Activated gamma-delta T cell (primary cell): ENCODE measurements around the gene ACTRT3.
"Not testable (repeated sequence)": the region's sequence is repeated elsewhere in the genome, so short reads cannot be mapped to it uniquely, and the experiment has no call there.

ENCODE experiments used
- DNase-seq: peaks from one replicate; lab custom pipeline; 2025; lab: John Stamatoyannopoulos, UW

Gene ACTRT3

DNA sequence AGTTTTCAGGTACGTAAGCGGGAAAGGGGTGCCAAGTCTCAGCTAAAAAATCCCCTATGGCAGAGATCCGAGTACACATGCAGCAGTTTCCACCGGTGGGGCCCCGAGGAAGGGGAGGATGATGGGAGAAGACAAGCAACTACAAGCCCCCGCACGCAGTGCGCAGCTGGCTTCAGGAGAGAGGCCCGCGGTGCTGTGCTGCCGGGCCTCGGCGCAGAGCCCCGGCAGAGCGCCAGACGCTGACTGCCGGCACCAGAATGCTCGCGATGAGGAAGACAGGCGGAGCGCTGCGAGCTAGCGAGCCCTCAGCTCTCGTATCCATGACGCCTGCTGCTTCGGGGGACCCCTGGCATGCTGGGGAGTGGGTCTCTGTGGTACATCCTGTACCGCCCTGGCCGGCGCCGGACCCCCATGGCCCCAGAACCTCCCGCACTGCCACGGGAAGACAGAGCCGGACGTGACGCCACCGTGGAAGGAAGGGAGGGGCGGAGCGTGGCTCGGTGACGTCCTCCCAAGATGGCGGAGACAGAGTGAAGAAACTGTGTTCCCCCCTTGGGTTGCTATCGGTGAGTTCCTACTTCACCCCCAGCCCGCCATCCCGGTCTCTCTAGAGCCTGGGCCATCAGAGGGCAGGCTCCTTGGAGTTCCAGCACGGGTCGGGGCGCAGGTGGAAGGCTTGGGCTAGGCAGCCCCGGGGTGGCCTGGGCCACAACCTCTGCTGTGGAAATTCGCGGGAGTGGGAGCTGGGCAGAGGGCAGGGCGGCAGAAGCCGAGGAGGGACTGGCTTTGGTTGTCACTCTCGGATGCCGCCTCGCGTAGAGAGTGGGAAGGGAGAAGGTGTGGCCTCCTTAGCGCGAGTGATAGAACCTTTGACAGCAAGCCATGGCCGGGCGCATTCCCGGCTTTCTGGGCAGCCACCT, 3.8 kb upstream of the ACTRT3 start, which contains the start of gene MYNN:
MYNN (plus strand) TSS at position 500 of the 920 bp plus-strand sequence. CDS start 900 bp downstream, outside the sequence.
- DNase-seq = peak; percentile 79

DNA sequence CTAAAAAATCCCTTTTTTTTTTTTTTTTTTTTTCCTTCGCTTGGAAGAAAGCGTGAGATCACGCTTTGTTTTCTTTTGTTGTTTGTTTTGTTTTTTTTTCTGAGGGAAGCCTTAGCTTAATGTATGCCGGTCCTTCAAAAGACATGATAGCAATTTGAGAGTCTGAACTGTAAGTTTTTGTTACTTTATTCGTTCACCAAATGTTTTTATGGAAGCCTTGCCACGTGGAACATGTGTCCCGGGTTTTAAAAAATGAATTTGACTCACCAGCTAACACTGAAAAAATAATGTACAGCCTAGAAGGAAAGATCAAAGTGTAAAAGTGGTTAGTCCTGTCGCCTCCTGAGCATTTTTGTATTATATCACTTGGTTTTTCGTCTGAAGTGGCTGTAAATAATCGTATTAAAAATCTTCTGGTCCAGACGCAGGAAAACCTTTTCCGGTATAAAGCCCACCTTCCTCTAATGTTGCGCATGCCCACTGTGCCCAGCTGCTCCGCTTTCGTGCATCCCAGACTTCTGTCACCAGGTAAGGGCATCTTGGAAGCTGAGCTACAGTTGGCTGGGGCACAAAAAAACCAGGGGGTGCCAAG, 3.0 kb upstream of the ACTRT3 start:
- no peak for DNase-seq

DNA sequence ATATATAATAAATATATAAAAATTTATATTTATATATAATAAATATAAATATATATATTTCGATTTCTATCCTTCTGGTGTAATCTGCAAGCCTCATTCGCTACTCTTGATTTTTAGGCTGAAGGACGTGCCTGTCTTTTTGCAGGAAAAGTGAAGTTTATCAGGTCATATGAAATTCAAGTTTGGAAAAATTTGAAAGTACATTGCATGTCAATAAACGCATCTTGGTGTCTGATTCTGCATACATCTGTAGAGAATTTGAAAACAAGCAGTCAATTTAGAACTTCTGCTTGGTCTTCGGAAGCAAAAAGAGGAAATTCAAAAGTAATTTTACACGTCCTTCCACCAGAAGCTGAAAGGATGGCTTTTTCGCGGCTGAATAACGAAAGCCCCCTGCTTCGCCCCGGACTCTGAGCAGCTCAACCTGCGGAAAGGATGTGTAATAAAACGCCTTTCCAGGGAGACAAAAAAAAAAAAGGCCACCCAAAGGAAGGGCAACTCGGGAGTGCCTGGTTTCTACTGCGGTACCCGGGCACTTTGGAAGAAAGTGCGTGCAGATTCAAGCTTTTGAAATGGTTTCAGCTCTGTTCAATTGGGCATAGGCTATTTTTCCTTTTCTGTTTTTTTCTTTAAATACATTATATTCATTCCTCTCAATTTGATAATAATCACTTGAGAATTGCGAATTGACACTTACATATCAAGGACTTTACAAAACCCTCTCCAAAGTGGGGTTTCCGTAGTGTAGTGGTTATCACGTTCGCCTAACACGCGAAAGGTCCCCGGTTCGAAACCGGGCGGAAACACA, 2.3 kb upstream of the ACTRT3 start:
- DNase-seq = no peak

DNA sequence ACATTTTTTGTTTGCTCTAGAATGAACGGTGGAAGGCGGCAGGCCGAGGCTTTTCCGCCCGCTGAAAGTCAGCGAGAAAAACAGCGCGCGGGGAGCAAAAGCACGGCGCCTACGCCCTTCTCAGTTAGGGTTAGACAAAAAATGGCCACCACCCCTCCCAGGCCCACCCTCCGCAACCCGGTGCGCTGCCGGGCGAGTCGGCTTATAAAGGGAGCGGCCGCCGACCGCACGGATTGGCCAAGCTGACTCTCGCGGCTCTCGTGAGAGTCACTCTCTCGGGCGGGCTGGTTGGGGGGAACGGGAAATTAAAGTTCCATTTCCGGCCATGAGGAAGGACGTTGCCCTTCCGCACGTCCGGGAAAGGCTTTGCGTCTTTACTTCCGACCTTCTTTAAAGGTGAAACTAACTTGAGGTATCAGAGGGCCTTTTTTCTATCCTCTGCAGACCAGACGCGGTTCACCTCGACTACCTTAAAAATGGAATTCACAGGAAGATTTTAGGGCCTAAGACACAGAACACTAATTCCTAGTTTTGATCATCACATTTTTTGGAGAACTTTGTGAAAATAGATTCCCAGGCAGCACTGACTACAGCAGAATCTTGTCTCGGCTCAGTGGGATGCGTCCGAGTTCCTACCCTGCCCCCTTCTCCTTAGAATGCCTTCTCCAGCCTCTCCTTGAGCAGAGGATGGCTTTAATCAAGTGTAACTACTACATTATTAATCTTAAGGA, 4.3 kb downstream of the ACTRT3 start, which contains the start of gene TERC:
TERC (minus strand) TSS at position 179 of the 731 bp plus-strand sequence.
- DNase-seq = peak; percentile 81

DNA sequence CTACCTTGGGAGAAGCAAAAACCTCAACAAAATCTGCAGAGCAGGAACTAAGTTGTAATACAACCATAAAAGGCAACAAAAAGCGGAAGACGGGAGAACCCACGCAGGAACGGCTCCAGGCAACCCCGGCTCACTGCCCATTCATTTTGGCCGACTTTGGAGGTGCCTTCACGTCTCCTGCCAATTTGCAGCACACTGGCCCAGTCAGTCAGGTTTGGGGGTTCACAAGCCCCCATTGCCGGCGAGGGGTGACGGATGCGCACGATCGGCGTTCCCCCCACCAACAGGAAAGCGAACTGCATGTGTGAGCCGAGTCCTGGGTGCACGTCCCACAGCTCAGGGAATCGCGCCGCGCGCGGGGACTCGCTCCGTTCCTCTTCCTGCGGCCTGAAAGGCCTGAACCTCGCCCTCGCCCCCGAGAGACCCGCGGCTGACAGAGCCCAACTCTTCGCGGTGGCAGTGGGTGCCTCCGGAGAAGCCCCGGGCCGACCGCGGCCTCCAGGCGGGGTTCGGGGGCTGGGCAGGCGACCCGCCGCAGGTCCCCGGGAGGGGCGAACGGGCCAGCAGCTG, 5.0 kb downstream of the ACTRT3 start:
- peak; percentile 54 for DNase-seq

DNA sequence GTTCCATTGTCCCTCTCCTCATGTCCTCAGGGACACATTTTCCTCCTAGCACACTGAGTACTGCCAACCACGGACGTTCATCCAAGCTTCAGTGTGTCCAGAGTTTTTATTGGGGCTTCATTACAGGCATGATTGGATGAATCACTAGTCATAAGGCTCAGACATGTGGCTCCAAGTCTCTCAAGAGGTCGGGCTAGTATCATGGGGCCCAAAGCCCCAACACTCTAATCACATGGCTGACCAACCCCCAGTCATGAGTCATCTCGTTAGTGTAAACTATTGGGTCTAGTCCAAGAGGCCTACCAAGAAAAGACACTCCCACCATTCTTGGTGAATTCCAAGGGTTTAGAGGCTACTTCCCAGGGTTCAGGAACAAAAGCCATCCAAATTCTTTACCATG, 8.9 kb downstream of the ACTRT3 start:
- no peak for DNase-seq

DNA sequence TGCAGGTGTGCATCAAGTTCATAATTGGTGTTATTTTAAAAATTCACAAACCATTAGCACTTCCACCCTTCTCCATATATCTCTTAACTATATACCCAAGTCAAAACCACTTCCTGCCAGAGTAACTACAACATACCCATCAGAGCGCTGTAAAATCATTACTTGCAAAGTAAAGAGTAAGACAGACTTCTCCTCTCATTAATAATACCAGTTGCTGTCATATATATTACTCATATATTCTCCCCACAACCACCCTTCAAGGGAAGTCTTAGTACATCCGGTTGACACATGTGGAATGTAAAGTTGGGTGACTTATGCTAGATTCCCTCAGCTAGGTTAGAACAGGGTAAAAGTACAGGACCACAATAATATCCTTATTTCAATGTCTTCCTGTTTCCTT, 10.1 kb downstream of the ACTRT3 start:
- DNase-seq = no peak

DNA sequence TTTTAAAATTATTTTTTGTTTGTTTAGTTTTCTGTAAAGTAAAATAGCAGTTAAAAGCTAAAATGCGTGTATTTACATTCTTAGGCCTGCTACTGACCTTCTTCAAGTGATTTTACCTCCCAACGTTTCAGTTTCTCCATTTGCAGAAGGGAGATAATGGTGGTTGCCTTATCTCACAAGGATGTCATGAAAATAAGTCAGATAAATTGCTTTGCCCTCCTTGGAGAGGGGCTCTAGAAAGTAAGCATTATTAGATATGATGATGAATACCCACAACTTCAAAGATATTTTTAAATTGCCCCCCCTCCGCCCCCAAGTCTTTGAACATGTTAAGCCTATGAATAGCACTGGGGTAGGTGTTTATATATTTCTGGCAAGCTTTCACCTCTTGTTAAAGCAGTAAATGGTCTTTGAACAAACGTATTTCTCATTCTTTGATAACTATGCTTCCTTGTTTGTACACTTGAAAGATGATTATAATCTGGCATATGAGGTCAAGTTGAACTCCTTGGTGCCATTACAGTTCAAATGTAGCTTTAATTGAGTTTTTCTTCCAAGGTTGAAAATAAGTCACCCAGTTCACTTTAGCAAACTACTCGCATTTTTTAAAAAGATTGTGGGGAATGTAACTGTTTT, 10.9 kb downstream of the ACTRT3 start:
- no peak for DNase-seq

DNA sequence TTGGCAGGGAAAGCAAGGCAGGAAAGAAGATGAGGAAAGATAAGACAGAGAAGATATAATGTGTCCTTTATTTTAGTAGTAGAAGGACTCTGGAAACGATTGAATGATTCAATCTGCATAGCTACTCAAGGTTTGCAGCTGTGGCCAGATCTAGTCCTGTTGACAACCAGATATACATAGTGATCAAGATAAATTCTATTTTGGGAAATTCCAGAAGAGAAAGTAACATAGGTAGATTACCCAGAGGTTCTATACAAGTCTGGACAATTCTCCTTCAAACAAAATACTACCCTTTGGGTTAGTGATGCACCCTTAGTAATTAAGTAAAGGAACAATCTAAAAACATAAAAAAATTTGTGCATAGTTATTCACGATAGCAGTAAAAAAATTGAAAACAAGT, 13.9 kb downstream of the ACTRT3 start:
- DNase-seq = no peak

DNA sequence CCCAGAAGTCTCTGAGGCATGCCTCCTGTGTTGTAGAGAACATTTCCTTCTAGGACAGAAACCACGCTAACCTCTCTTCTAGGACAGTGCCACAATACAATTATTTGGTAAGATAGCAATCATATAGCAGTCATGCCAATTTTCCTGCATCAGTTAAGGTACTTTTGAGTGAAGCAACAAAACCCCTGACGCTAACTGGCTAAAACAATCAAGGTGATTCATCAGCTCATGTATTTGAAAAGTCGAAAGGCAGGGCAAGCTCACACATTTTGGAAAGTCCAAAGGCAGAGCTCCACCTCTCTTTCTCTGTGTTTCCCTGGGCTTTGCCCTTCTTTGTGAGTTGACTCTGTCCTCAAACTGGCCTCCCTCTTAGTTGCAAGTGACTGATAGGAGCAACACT, 14.7 kb downstream of the ACTRT3 start:
- DNase-seq = no peak

DNA sequence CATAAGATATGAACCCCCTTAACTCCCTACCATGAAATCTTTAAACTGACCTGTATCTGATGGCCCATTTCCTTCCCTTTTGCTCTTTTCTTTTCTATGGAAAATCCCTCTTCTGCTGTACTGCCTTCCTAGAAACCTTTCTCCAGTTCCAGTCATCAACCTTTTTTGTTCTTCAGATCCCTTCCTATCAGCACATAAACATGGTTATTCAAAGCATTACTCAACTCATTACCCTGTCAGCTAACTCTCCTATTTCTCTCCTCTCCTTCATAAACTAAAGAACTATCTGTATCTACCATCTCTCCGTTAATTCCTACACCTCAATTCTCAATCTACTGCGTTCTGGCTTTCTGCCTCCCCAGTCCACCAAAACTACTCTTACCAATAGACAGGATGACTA, 17.5 kb downstream of the ACTRT3 start:
- no peak for DNase-seq

DNA sequence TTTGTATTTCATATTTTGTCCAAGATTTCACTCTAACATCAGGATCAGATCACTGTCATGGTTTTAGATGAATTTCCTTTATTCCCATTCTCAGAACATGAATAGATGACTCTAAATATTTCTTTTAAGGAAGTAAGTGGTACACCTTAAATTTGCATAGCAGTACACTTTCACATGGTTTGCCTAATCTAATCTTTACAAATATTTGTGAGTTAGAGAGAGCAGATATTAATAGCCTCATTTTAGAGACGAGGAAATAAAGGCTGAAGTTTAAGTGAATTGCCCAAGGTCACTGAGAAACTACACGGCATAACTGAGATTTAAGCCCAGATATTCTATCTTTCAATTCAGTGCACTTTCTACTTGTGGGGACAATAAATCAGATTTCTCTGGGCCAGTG, 18.7 kb downstream of the ACTRT3 start:
- no peak for DNase-seq

DNA sequence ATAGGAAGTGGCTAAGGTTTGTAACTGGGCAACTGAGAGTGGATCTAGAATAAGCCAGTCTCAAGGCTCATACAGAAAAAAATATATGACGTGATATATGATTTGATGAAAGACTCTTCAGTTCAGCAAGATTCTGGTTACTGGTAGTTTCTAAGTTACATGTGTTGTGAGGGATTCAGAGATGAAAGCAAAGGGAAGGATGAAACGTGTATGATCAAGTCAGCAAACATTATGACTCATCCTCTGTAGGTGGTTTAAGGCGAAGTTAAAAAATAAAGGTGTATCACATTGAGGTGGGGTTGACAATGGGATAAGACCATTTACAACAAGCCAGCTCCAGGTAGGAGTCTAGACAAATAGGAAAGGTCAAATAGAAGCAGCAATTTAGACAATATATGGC, 20.7 kb downstream of the ACTRT3 start:
- no peak for DNase-seq

DNA sequence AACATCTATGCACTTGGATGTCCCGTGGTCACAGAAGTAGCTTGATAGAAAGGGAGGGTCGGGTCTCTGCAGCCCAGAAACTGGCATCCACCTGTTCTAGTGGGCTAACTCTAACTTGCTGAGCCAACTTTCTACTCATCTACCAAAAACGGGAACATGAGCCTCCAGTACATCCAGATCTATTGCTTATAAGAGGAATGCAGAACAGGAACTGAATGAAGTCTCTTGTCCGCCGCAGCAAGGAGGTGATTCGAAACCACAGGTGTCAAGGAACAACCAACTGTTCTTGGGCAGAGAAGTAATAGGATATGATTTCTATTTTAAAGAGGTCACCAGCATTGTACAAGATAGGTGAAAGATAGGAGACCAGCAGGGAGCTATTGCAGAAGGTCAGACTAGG, 22.4 kb downstream of the ACTRT3 start:
- no peak for DNase-seq

DNA sequence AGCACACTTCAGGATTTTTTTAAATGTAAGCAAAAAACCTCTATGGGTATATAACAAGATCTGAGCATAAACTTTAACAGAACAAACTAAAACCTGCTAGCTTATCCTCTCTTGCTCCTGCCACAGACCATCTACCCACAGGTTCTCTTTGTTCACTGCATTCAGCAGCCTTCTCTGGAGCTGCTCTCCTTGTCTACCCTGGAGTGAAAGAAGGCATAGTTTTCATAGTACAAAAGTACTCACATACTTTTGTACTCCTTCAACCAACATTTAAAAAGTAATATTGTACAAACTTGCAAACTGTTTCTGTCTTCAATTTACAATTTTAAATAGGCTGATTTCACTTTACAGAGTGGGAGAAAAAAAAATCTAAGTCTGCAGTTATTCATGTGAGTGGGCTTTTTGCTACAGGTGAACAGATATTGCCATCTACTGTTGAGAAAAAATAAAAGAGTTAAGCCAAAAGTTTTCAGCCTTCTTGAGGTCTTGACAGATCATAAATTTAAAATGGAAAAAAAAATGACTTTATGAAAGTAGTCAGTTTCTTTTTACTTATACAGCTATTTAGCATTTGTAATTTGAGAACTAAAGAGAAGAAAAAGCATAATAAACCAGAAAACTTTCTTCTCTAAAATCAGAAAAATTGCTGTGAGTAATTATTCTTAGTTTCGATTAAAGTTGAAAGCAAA, 24.9 kb downstream of the ACTRT3 start:
- no peak for DNase-seq

DNA sequence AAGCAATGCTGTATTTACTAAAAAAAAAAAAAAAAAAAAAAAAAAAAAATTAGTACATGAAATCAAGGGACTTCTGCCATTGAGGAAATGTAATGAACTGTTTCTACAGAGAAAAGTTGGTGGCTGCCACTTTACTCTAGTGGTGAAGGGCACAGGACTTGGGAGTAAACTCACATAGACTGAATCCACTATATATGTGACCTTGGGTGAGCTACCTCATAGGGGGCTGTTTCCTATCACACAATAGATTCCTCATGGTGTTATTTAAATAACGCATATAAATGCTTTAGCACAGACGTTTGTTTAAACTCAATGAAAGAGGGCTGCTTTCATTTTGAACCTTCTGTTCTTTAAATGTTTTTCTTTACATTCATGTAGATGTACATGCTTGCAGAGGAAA, 30.3 kb downstream of the ACTRT3 start:
- no peak for DNase-seq

DNA sequence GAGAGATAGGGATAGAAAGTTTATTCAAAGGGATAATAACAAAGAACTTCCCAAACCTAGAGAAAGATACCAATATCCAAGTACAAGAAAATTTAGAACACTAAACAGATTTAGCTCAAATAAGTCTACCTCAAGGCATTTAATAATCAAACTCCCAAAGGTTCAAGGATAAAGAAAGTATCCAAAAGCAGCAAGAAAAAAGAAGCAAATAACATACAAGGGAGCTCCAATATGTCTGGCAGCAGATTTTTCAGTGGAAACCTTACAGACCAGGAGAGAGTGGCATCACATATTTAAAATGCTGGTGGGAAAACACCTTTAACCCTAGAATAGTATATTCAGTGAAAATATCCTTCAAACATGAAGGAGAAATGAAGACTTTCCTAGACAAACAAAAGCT, 37.5 kb downstream of the ACTRT3 start:
- DNase-seq = not testable (repeated sequence)

DNA sequence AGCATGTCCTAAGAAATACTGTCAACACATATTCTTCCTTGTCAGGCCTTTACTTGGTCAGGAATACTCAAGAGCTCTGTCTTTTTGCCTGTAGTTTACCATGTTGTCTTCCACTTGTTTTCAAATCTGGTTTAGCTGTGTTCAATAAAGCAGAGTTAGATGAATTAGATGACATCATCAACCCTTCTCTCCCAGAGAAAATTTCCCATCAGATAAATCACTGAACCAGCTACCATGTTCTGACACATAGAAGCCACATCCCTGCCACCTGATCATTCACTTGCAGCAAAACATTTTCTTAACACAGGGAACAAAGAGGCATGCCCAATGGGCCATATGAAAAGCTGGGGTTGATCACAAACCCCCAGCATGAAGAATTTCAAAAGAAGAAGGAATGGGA, 46.6 kb downstream of the ACTRT3 start:
- DNase-seq = no peak

DNA sequence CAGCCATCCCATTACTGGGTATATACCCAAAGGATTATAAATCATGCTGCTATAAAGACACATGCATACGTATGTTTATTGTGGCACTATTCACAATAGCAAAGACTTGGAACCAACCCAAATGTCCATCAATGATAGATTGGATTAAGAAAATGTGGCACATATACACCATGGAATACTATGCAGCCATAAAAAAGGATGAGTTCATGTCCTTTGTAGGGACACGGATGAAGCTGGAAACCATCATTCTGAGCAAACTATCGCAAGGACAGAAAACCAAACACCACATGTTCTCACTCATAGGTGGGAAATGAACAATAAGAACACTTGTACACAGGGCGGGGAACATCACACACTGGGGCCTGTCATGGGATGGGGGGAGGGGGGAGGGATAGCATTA, 50.9 kb downstream of the ACTRT3 start:
- DNase-seq = not testable (repeated sequence)
